Mesenchymal stem cell (in vitro differentiated cells and primary cell): ENCODE data around the gene KLHL1.

ENCODE experiments used
- DNase-seq: peaks from one replicate; pipeline ENCODE4 v3.0.0-alpha.2; 2013
- H2AFZ ChIP-seq: one replicate; pipeline ENCODE4 v1.6.1; 2013; ENCODE audit warnings: low read depth, mild to moderate bottlenecking, control low read depth, inconsistent platforms, low read length, moderate library complexity
- H2AK5ac ChIP-seq: 2 replicates; pipeline ENCODE4 v1.6.1; 2013; ENCODE audit warnings: low read length, moderate library complexity, mild to moderate bottlenecking, inconsistent platforms; ENCODE audit not compliant: severe bottlenecking
- H2BK120ac ChIP-seq: one replicate; pipeline ENCODE4 v1.6.1; 2013; ENCODE audit warnings: low read depth, mild to moderate bottlenecking, inconsistent platforms, low read length, moderate library complexity
- H2BK12ac ChIP-seq, 2 experiments: one replicate each; pipeline ENCODE4 v1.6.1; 2013; ENCODE audit warnings: inconsistent platforms in 2 of 2, low read length in 2 of 2, mild to moderate bottlenecking in 2 of 2, moderate library complexity in 2 of 2, control low read depth in 1 of 2
- H2BK15ac ChIP-seq: one replicate; pipeline ENCODE4 v1.6.1; 2013; ENCODE audit warnings: mild to moderate bottlenecking, low read depth, inconsistent platforms; ENCODE audit not compliant: poor library complexity, severe bottlenecking
- H2BK5ac ChIP-seq: 2 replicates; pipeline ENCODE4 v1.6.1; 2013; ENCODE audit warnings: low read depth, mild to moderate bottlenecking, low read length, control low read depth, inconsistent platforms; ENCODE audit not compliant: poor library complexity, severe bottlenecking
- H3K14ac ChIP-seq, 2 experiments: one replicate each; pipeline ENCODE4 v1.6.1; 2013; ENCODE audit warnings: inconsistent platforms in 2 of 2, low read length in 2 of 2, control low read depth in 1 of 2, mild to moderate bottlenecking in 1 of 2, moderate library complexity in 1 of 2
- H3K18ac ChIP-seq, 2 experiments: one replicate each; pipeline ENCODE4 v1.6.1; 2013; ENCODE audit warnings: inconsistent platforms in 2 of 2, low read length in 2 of 2, control low read depth in 1 of 2, low read depth in 1 of 2, mild to moderate bottlenecking in 1 of 2
- H3K23ac ChIP-seq, 2 experiments: one replicate each; pipeline ENCODE4 v1.6.1; 2013; ENCODE audit warnings: inconsistent platforms in 2 of 2, low read length in 2 of 2, mild to moderate bottlenecking in 2 of 2, moderate library complexity in 2 of 2, control low read depth in 1 of 2
- H3K27ac ChIP-seq: 2 replicates; pipeline ENCODE4 v1.5.1; 2013; ENCODE audit warnings: mild to moderate bottlenecking, moderate library complexity, low read length, control low read depth, inconsistent platforms; ENCODE audit not compliant: poor library complexity, severe bottlenecking
- H3K27me3 ChIP-seq, 2 experiments: 2 replicates each; pipeline versions ENCODE4 v1.6.1 to v1.7.0; 2013; ENCODE audit warnings: low read length in 2 of 2, mild to moderate bottlenecking in 2 of 2, moderate library complexity in 2 of 2, control low read depth in 1 of 2, inconsistent platforms in 1 of 2; ENCODE audit not compliant: control insufficient read depth in 1 of 2, insufficient read depth in 1 of 2
- H3K36me3 ChIP-seq, 2 experiments: 2 replicates each; pipeline versions ENCODE4 v1.6.1 to v1.7.0; 2013; ENCODE audit warnings: low read length in 2 of 2, control low read depth in 1 of 2, inconsistent platforms in 1 of 2, low read depth in 1 of 2, mild to moderate bottlenecking in 1 of 2; ENCODE audit not compliant: insufficient read depth in 2 of 2, control insufficient read depth in 1 of 2
- H3K4ac ChIP-seq, 2 experiments: one replicate each; pipeline ENCODE4 v1.6.1; 2013; ENCODE audit warnings: inconsistent platforms in 2 of 2, low read length in 2 of 2, mild to moderate bottlenecking in 2 of 2, moderate library complexity in 2 of 2, control low read depth in 1 of 2, low read depth in 1 of 2
- H3K4me1 ChIP-seq: 2 replicates; pipeline ENCODE4 v1.6.1; 2013; ENCODE audit warnings: low read depth, low read length, control low read depth; ENCODE audit not compliant: control insufficient read depth, insufficient read depth
- H3K4me2 ChIP-seq: 2 replicates; pipeline ENCODE4 v1.6.1; 2013; ENCODE audit warnings: low read length, mild to moderate bottlenecking, inconsistent platforms; ENCODE audit not compliant: poor library complexity, severe bottlenecking
- H3K4me3 ChIP-seq, 2 experiments: 2 replicates each; pipeline versions ENCODE4 v1.5.1 to v1.7.0; 2013; ENCODE audit warnings: low read length in 2 of 2, mild to moderate bottlenecking in 2 of 2, control low read depth in 1 of 2, low read depth in 1 of 2; ENCODE audit not compliant: insufficient read depth in 1 of 2
- H3K79me1 ChIP-seq: replicated peaks from 2 replicates; pipeline ENCODE4 v1.6.1; 2013; ENCODE audit warnings: mild to moderate bottlenecking, control low read depth, low read length, inconsistent platforms; ENCODE audit not compliant: poor library complexity, severe bottlenecking
- H3K9ac ChIP-seq: 2 replicates; pipeline ENCODE4 v1.7.0; 2013; ENCODE audit warnings: mild to moderate bottlenecking, low read length, moderate library complexity
- H3K9me3 ChIP-seq: 2 replicates; pipeline ENCODE4 v1.7.0; 2013; ENCODE audit warnings: mild to moderate bottlenecking, low read length; ENCODE audit not compliant: control insufficient read depth
- H4K8ac ChIP-seq: one replicate; pipeline ENCODE4 v1.6.1; 2013; ENCODE audit warnings: inconsistent platforms, mild to moderate bottlenecking, low read length, moderate library complexity
- H4K91ac ChIP-seq: one replicate; pipeline ENCODE4 v1.6.1; 2013; ENCODE audit warnings: mild to moderate bottlenecking, low read length, inconsistent platforms
- WGBS: methylation state at CpG from one replicate; pipeline ENCODE4 v1.1.7; 2013; ENCODE audit warnings: mixed read lengths; 5-methylcytosine and 5-hydroxymethylcytosine counted together

Gene KLHL1

DNA sequence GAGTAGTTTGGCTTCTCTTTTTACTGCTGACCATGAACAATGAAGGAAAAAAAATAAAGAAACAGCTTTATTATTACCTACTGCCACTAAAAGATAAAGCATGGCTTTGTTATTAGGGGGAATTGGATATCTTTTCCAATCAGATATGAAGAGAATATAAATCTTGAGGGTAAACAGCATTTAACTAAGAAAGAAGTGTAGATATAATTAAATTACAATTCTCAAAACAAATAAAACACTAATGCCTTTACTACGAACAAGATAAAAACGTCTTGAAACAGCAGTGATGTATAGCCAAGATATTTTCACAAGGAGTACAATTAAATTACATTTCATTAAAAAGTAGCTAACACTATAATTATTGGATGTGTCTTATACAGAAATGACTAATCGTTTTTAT is 426.5 kb downstream of the KLHL1 start:
- Histone ChIP-seq H3K4me2 (no peak overlapping the region), H3K14ac (no peak overlapping the region)

DNA sequence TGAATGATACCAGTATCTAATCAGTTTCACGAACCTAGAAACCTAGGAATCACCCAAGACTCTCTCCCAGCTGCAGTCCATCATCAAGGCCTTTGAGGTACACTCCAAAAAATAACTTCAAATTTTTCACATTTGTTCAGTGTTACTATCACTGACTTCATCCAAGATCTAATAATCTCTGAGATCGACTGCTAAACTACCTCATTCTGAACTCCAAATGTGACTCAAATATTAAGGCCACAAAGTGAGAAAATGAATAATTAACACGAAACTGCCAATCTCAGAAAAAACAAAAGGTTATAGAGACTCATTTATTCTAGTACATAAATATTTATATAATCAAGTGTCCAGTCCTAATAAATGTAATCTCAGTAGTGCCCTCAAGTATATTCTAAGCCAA is 430.9 kb downstream of the KLHL1 start:
- no peaks in the 10 kb centered on the region for H3K4me1 ChIP-seq
- H3K4me3 ChIP-seq: no peak overlapping the region
- H2BK12ac ChIP-seq: no peak overlapping the region
- H4K91ac ChIP-seq: no peak overlapping the region
- no peak overlapping the region for H3K18ac ChIP-seq
- 94% methylated on average over 2 of the region's 3 CpGs for WGBS
- no peaks in the 10 kb centered on the region for H3K9me3 ChIP-seq
- H3K36me3 ChIP-seq: no peaks in the 10 kb centered on the region
- H3K79me1 ChIP-seq: no peaks in the 10 kb centered on the region
- no peak for DNase-seq
- H3K4me2 ChIP-seq: no peak overlapping the region
- no peaks in the 10 kb centered on the region for H3K27me3 ChIP-seq
- no peak overlapping the region for H2BK5ac ChIP-seq
- no peak overlapping the region for H3K27ac ChIP-seq
- H4K8ac ChIP-seq: no peak overlapping the region
- H3K14ac ChIP-seq: no peak overlapping the region
- no peak overlapping the region for H2BK120ac ChIP-seq
- no peak overlapping the region for H2AK5ac ChIP-seq
- no peak overlapping the region for H3K9ac ChIP-seq
- H3K23ac ChIP-seq: no peak overlapping the region
- H2BK15ac ChIP-seq: no peak overlapping the region
- H3K4ac ChIP-seq: no peak overlapping the region
- H2AFZ ChIP-seq: no peak overlapping the region

More for the DNA sequence above, 426.5 kb downstream of the KLHL1 start:
- no peaks in the 10 kb centered on the region for H3K9me3 ChIP-seq
- no peak overlapping the region for H3K18ac ChIP-seq
- H4K8ac ChIP-seq: no peak overlapping the region
- H4K91ac ChIP-seq: no peak overlapping the region
- H3K4ac ChIP-seq: no peak overlapping the region
- H3K9ac ChIP-seq: no peak overlapping the region
- no peak overlapping the region for H2AK5ac ChIP-seq
- H3K27ac ChIP-seq: no peak overlapping the region
- H3K79me1 ChIP-seq: no peaks in the 10 kb centered on the region
- H3K4me3 ChIP-seq: no peak overlapping the region
- no peaks in the 10 kb centered on the region for H3K27me3 ChIP-seq
- no peak overlapping the region for H2BK12ac ChIP-seq
- no peak overlapping the region for H3K23ac ChIP-seq
- H2AFZ ChIP-seq: no peak overlapping the region
- H2BK5ac ChIP-seq: no peak overlapping the region
- no peak overlapping the region for H2BK120ac ChIP-seq
- no peaks in the 10 kb centered on the region for H3K36me3 ChIP-seq
- no peak for DNase-seq
- no peaks in the 10 kb centered on the region for H3K4me1 ChIP-seq
- H2BK15ac ChIP-seq: no peak overlapping the region
- 80% methylated on average over 1 of the region's 3 CpGs for WGBS

DNA sequence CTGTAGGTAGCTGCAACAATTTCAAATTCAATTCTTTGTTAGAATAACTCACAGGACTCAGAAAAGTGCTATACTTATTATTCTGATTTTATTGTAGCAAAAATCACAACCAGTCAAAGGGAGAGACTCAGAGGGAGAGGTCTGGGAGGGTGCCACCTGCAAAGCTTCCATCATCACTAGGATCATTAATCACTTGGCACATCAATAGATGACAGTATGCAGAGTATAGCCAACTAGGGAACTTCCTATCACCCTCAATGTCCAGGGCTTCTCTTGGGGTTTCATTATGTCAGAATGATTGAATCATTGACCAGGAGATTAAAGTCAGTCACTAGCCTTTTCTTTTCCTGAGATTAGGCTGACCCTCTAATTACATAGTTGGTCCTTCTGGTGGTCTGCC is 432.0 kb downstream of the KLHL1 start:
- no peak overlapping the region for H2BK15ac ChIP-seq
- H2BK5ac ChIP-seq: no peak overlapping the region
- H3K4me1 ChIP-seq: no peaks in the 10 kb centered on the region
- H2AFZ ChIP-seq: no peak overlapping the region
- H3K23ac ChIP-seq: no peak overlapping the region
- no peak overlapping the region for H4K91ac ChIP-seq
- no peak overlapping the region for H3K14ac ChIP-seq
- no peak overlapping the region for H2BK120ac ChIP-seq
- no peak for DNase-seq
- H3K27ac ChIP-seq: no peak overlapping the region
- H3K27me3 ChIP-seq: no peaks in the 10 kb centered on the region
- H4K8ac ChIP-seq: no peak overlapping the region
- no peak overlapping the region for H2BK12ac ChIP-seq
- no peak overlapping the region for H3K18ac ChIP-seq
- H3K79me1 ChIP-seq: no peaks in the 10 kb centered on the region
- H3K9me3 ChIP-seq: no peaks in the 10 kb centered on the region
- no peak overlapping the region for H2AK5ac ChIP-seq
- H3K4me2 ChIP-seq: no peak overlapping the region
- no peak overlapping the region for H3K4ac ChIP-seq
- H3K36me3 ChIP-seq: no peaks in the 10 kb centered on the region
- no peak overlapping the region for H3K4me3 ChIP-seq
- H3K9ac ChIP-seq: no peak overlapping the region

DNA sequence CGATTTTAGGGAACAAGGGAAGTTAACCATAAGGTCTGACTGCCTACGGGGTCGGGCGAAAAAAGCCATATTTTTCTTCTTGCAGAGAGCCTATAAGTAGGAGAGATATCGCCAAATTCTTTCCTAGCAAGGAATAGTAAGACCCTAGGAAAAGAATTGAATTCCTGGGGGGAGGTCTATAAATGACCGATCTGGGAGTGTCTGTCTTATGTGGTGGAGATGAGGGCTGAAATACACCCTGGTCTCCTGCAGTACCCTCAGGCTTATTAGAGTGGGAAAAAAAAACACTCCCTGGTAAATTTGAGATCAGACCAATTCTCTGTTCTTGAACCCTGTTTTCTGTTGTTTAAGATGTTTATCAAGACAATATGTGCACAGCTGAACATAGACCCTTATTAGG is 448.1 kb downstream of the KLHL1 start:
- Histone ChIP-seq H2AK5ac (no peak overlapping the region), H3K79me1 (no peaks in the 10 kb centered on the region), H2BK15ac (no peak overlapping the region), H3K9ac (no peak overlapping the region), H3K14ac (no peak overlapping the region), H3K27me3 (no peaks in the 10 kb centered on the region), H2BK5ac (no peak overlapping the region), H3K4me1 (no peaks in the 10 kb centered on the region), H2BK120ac (no peak overlapping the region), H3K4me3 (no peak overlapping the region), H2AFZ (no peak overlapping the region), H3K18ac (no peak overlapping the region), H3K4me2 (no peak overlapping the region), H3K23ac (no peak overlapping the region), H3K4ac (no peak overlapping the region), H4K8ac (no peak overlapping the region), H3K36me3 (no peaks in the 10 kb centered on the region), H3K27ac (no peak overlapping the region), H2BK12ac (no peak overlapping the region), H4K91ac (no peak overlapping the region), H3K9me3 (peaks cover 43% of the 10 kb centered on the region)
- 84% methylated on average over 6 of the region's 6 CpGs for WGBS
- DNase-seq: no peak
